Vagina (tissue), 2 donors: Measurements from ENCODE around the gene BCKDK. TPM values are rescaled to one million over a fixed set of nuclear protein-coding genes. Genes with fewer than 3 reads are reported as not detected.
A peak's percentile ranks its signal among the peaks of the same experiment; 100 is the strongest.

Source experiments
- DNase-seq, 2 donors: peaks; one replicate each; pipeline ENCODE4 v3.0.0-alpha.2; 2017; ENCODE audit errors: extremely low spot score in 2 of 2
- H3K27ac ChIP-seq: fragments of 200-600 bp; sonication (generic); one replicate; pipeline ENCODE4 v1.5.1; 2019
- H3K27me3 ChIP-seq: fragments of 200-600 bp; sonication (generic); one replicate; pipeline ENCODE4 v1.5.1; 2019
- H3K36me3 ChIP-seq, 2 donors: fragments of 200-600 bp; sonication (generic); one replicate each; pipeline ENCODE4 v1.5.1; 2017 to 2019
- H3K4me1 ChIP-seq: fragments of 200-600 bp; sonication (generic); one replicate; pipeline ENCODE4 v1.5.1; 2019
- H3K4me3 ChIP-seq, 2 donors: fragments of 200-600 bp; sonication (generic); 1 replicate in 1 of 2; 2 replicates in 1 of 2; pipeline ENCODE4 v1.5.1; 2016 to 2019
- H3K9me3 ChIP-seq: fragments of 200-600 bp; sonication (generic); one replicate; pipeline ENCODE4 v1.5.1; 2019
- CTCF ChIP-seq, 3 experiments: fragments of 450-650 bp in 2 of 3; fragments of 200-600 bp in 1 of 3; sonication (generic) in 1 of 3; IDR thresholded peaks; one replicate each; pipeline ENCODE4 v1.5.1; 2017 to 2019; ENCODE audit warnings: antibody characterized with exemption in 3 of 3, mild to moderate bottlenecking in 2 of 3, moderate library complexity in 2 of 3
- POLR2A ChIP-seq, 2 donors: fragments of 450-650 bp; IDR thresholded peaks; one replicate each; pipeline ENCODE4 v1.6.1; 2017; ENCODE audit warnings: antibody characterized with exemption in 2 of 2, mild to moderate bottlenecking in 2 of 2, moderate library complexity in 2 of 2
- POLR2AphosphoS5 ChIP-seq, 2 donors: sonication (generic); formaldehyde crosslinking; IDR thresholded peaks; one replicate each; pipeline ENCODE4 v1.9.0; 2017; ENCODE audit warnings: antibody characterized with exemption in 2 of 2, mild to moderate bottlenecking in 2 of 2, low read depth in 1 of 2; ENCODE audit not compliant: insufficient read depth in 1 of 2
- intact Hi-C: fragments of 100-400 bp; cut with DNase I; formaldehyde crosslinking; loops from one replicate; pipeline ENCODE4 v1.15.1; 2023
- total RNA-seq: library from RNA; depleted of rRNA; stranded (reverse); fragments of >200 nt; gene quantifications from one replicate; pipeline ENCODE4 v1.2.3, GENCODE V29; 2016

Gene BCKDK
- total RNA-seq, result 48.9 TPM

GRCh38 chr16:31108035-31108793 lies at the start of gene BCKDK:
Gene BCKDK (plus strand): TSS chr16:31108386. CDS start chr16:31109224, 838 bp downstream.
- peaks cover 25% of the 10 kb centered on the region for H3K4me1 ChIP-seq
- DNase-seq, result no peak
- peaks cover 0 to 32% of the 10 kb centered on the region in 2 donors for H3K36me3 ChIP-seq
- H3K4me3 ChIP-seq, result peak within 1 kb of the TSS; percentile 87 to 93
- no peaks in the 10 kb centered on the region for H3K27me3 ChIP-seq
- H3K27ac ChIP-seq, result peak within 1 kb of the TSS; percentile 93
- TF ChIP-seq CTCF (IDR thresholded peaks at IDR 0.05) (no peak), POLR2AphosphoS5 (IDR thresholded peaks at IDR 0.05; ENCODE audit: insufficient read depth in 1 of 2, low read depth in 1 of 2) (peak in 1 of 2 donors; percentile 64), POLR2A (IDR thresholded peaks at IDR 0.05) (peak in 1 of 2 donors; percentile 45)
- intact Hi-C loops, result no loop called here
- no peaks in the 10 kb centered on the region for H3K9me3 ChIP-seq

GRCh38 chr16:31061126-31061812 lies 46.9 kb upstream of the BCKDK start:
- Histone ChIP-seq H3K36me3 (peaks cover 0 to 22% of the 10 kb centered on the region in 2 donors), H3K9me3 (no peaks in the 10 kb centered on the region), H3K4me1 (peaks cover 14% of the 10 kb centered on the region), H3K27me3 (no peaks in the 10 kb centered on the region), H3K4me3 (no peak overlapping the region), H3K27ac (no peak overlapping the region)
- DNase-seq, result peak in 1 of 2 donors; percentile 92
- intact Hi-C loops, result no loop called here
- TF ChIP-seq POLR2A (IDR thresholded peaks at IDR 0.05) (no peak), CTCF (IDR thresholded peaks at IDR 0.05) (no peak)

- H3K36me3 ChIP-seq, result peaks cover 0 to 22% of the 10 kb centered on the region in 2 donors
- H3K4me1 ChIP-seq, result peaks cover 14% of the 10 kb centered on the region
These were observed 46.3 kb upstream of the BCKDK start for GRCh38 chr16:31061813-31062440.

GRCh38 chr16:31063495-31063842 lies 44.7 kb upstream of the BCKDK start:
- no peaks in the 10 kb centered on the region for H3K27me3 ChIP-seq
- H3K27ac ChIP-seq, result no peak overlapping the region
- no peak for DNase-seq
- H3K4me3 ChIP-seq, result no peak overlapping the region
- H3K4me1 ChIP-seq, result peaks cover 14% of the 10 kb centered on the region
- H3K9me3 ChIP-seq, result no peaks in the 10 kb centered on the region
- TF ChIP-seq CTCF (IDR thresholded peaks at IDR 0.05), result no peak
- no peak for TF ChIP-seq POLR2AphosphoS5 (IDR thresholded peaks at IDR 0.05; ENCODE audit: insufficient read depth in 1 of 2, low read depth in 1 of 2)
- H3K36me3 ChIP-seq, result peaks cover 0 to 22% of the 10 kb centered on the region in 2 donors
- intact Hi-C loops, result no loop called here

More at GRCh38 chr16:31061813-31062440, 46.3 kb upstream of the BCKDK start:
- Histone ChIP-seq H3K4me3 (no peak overlapping the region), H3K27ac (no peak overlapping the region), H3K9me3 (no peaks in the 10 kb centered on the region), H3K27me3 (no peaks in the 10 kb centered on the region)
- DNase-seq, result no peak
- intact Hi-C loops, result no loop called here
- TF ChIP-seq POLR2AphosphoS5 (IDR thresholded peaks at IDR 0.05; ENCODE audit: insufficient read depth in 1 of 2, low read depth in 1 of 2) (no peak), POLR2A (IDR thresholded peaks at IDR 0.05) (no peak), CTCF (IDR thresholded peaks at IDR 0.05) (no peak)
